ENCODE data around the gene SH2D6.
"Not testable (repeated sequence)": the region's sequence is repeated elsewhere in the genome, so short reads cannot be mapped to it uniquely, and the experiment has no call there.

Gene SH2D6

DNA sequence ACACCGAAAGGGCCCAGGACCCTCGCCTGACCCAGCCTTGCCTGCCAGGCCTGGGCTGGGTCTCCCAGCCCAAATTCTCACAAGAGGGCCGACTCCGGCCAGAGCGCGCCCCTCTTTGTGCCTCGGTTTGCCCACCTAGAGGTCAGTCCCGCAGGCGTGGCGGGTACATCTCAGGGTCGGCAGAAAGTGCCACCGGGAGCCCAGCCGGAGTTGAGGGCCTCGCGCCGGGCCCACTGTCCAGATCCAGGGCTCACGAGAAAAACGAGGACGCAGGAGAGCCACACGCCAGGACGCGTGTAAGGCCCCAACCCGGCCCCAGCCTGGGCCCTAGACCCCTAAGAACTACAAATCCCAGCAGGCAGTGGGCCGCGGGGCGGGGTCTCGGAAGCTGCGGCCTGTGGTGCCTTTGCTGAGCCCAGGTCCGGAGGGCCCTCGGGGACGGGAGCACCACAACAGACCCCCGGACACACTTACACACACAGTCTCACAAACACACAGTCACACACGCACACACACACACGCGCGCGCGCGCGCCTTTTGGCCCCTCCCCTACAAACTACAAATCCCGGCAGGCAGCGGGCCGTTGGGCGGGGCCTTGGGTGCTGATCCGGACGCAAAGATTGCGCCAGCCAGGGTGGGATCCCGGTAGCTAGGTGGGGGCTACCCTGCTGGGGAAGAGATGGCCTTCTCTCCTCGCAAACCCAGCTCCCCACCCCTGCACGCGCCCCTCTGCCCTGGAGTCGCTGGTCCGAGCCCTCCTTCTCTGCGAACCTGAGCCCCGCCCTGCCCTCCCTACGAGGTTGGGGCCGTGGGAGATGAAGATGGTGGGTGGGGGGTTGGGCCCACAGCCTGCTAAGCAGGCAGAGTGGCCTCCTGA, at the start of gene SH2D6:
Gene SH2D6, plus strand, starts transcription at position 583 of the 877 bp plus-strand sequence. CDS start 10,752 bp downstream, outside the sequence.
- peak; percentile 60 for DNase-seq

DNA sequence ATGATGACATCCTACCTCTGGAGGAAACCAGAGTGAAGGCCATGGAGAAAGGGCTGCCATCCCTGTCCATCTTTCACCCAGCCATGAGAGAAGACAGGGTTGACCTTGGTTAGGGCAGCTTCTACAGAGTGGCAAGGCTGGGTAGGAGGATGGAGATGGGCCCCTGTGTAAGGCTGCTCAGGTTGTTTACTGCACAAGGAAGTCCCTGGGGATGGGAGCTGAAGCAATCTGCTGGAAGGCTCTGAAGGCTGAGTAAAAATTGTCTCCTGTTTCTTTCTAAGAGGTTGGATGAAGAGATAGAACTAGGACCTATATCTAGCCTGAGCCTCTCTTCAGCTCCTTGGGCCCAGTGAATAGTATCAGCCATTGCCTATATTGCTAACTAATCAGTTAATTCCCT, 49.6 kb upstream of the SH2D6 start:
- DNase-seq = no peak

DNA sequence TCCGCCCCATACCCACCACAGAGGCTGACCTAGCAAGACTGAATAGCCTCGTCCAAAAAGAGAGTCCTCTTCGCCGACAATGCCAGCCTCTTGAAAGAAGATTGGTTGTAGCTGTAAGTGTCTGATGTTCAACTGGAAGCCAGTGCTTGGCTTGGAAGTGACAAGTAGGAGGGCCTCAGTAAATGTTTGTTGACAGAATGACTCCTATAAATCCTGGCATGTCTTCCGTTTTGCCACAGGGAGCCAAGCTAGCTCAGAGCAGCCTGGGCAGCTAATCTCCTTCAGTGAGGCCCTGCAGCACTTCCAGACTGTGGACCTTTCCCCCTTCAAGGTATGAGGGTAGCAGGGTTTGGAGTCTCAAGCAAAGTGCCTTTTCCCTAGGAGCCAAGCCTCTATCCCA, 49.0 kb upstream of the SH2D6 start:
- DNase-seq = no peak

DNA sequence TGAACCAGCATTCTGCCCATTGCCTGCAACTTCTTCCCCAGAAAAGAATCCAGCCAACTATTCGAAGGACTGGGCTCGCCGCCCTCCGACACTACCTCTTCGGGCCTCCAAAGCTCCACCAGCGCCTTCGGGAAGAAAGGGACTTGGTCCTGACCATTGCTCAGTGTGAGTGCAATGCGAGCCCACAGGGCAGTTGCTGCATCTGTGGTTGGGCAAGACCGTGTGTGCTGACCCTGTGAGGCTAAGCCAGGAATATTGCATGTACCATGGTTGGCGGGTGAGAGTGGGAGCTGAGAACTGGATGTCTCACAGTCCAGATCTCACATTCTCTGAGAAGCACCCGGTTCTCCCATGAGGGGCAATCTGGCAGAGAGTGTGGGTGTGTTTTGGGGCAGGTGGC, 47.5 kb upstream of the SH2D6 start:
- no peak for DNase-seq

DNA sequence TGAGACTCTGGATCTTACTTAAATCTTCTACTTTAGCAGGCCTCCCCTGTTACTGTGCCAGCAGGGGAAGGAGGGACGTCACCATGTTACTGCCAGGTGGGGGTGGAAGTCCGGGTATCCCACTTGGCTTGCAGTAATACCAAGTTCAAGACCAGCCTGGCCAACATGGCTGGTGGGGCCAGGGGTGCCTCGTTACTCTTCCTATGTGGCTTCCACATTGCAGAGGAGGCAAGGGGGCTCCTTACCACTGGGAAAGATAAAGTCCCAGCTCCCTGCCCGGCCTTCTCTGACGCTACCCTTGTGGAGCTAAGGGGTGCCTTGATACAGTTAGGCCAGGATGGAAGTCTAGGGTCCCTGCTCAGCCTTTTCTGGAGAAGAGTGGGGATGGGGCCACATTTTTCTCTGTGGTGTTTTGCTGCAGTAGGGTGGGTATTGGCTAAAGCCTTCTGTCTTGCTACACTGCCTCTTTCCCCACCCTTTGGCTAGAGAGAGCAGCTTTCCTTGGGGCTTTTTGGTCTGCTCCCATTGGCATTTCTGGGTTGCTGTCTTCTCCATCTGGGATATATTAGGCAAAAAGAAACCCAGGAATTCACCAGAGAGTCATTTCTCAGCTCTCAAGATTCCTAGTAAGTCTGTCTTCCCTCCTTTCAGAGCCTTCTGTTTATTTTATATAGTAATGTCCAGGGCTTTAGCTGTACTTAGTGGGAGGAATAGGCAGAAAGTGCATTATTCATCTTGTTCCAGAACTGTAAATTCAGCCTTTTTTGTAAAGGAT, 42.0 kb upstream of the SH2D6 start:
- no peak for DNase-seq

DNA sequence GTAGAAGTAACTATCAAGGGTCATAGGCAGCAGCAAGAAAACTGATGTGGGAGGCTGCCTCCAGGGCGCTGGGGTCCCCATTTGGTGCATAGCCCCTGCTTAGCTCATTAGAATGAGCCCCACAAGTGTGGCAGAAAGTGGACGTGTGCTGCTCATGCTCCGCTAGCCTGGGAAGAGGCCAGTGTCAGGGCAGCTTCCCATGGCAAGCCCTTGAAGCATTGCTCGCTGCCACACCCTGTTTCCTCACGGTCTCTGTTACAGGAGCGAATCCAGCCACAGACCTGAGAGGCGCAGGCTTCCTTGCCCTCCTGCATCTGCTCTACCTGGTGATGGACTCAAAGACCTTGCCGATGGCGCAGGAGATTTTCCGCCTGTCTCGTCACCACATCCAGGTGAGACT, 41.4 kb upstream of the SH2D6 start:
- no peak for DNase-seq

DNA sequence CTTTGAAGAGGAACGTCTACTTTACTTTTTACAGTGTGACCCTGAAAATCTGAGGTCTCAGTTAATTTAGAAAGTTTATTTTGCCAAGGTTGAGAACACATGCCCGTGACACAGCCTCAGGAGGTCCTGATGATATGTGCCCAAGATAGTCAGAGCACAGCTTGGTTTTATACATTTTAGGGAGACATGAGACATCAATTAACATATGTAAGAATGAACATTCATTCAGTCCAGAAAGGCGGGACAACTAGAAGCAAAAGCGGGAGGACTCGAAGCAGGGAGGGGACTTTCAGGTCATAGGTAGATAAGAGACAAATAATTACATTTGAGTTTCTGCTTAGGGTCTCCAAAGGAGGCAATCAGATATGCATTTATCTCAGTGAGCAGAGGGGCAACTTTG, 40.3 kb upstream of the SH2D6 start:
- no peak for DNase-seq

DNA sequence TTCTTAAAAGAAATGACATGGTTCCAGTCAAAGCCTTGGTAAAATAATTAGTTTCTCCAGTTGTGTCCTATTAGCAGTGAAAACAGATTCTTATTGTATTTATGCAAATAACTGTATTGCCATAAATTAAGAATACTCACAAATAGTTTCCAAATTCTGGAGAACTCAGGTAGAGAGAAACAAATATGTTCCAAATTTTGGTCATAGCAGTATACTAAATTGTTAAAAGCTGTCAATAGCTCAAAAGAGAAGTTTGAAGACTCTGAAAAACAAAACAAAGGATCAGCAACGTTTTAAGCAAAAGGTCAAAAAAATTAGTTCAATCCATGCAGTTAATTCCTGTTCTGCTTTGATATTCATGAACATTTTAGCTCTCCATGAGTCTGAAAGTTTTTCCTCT, 38.5 kb upstream of the SH2D6 start:
- no peak for DNase-seq

DNA sequence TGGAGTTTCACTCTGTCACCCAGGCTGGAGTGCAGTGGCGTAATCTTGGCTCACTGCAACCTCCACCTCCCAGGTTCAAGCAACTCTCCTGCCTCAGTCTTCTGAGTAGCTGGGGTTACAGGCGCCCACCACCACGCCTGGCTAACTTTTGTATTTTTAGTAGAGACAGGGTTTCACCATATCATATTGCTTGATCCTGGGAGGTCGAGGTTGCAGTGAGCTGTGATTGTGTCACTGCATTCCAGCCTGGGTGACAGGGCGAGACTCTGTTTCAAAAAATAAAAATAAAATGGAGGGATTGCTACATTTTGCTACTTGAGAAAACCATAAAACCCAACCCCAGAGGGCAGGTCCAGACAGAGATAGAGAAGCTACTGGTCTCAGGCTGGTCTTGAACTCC, 35.4 kb upstream of the SH2D6 start:
- not testable (repeated sequence) for DNase-seq

DNA sequence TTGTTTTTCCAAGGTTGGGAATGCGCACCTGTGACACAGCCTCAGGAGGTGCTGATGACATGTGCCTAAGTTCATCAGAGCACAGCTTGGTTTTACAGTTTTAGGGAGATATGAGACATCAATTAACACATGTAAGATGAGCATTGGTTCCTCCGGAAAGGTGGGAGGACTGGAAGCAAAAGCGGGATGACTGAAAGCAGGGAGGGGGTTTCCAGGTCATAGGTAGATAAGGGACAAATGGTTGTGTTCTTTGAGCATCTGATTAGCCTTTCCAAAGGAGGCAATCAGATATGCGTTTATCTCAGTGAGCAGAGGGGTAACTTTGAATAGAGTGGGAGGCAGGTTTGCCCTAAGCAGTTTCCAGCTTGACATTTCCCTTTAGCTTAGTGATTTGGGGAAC, 34.7 kb upstream of the SH2D6 start:
- DNase-seq = no peak

DNA sequence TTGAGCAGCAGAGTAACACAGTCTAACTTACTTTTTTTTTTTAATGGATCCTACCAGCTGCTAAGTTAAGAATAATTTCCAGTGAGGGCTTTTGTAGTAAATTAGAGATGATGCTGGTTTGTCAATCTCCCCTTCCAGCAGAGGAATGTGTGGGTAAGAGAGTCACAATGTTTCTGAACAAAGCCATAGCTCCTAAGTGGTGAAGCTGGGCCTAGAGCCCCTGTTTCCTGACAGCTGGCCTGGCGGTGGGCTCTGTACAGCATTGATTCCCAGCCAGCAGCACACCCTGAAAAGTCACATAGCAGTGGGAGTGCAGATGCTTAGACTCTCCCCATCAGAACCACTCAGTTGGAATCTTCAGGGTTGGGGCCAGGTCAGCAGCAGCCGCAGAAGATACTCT, 32.8 kb upstream of the SH2D6 start:
- no peak for DNase-seq

DNA sequence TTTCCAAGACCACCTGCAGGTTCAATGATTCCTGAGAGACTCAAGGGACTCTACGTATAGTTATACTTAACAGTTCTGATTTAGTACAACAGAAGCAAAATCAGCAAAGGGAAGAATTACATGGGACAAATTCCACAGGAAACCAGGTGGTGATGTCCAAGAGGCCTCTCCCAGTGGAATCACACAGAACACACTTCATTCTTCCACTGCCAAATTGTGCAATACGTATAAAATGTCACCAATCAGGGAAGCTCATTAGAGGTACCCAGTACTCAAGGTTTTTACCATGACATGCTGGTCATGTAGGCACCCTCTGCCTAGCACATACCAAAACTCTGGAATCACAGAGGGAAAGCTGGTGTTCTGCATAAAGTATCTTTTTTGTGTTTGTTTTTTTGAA, 30.8 kb upstream of the SH2D6 start:
- no peak for DNase-seq

DNA sequence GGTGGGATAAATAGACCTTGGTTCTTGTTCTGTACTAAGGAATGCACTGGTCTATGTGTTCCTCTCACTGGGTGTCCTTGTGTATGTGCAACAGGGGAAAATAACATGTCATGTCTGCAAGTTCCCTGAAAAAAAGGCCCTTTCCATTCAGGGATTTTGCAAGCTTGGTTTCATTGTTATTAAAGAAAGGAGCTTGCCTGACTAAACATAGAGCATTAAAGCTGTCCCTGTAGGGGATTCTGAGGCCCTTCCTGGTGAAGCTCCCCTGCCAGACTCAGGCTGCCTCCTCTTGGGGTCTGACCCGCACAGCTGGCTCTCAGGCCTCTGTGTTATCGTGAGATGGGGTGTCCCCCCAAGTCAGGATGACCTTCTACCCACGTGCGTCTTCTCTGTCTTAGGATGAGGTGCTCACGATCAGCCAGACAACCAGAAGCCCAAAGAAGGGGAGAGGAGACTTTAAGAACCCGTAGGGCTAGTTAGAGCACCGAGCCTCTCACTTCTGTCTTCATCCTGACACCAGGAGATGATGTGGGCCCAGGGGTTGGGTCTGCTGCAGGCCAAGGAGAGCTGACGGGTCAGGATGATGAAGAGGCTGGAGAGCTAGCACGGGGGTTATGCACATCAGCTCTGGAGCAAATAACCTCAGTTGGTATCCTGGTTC, 29.5 kb upstream of the SH2D6 start:
- no peak for DNase-seq

DNA sequence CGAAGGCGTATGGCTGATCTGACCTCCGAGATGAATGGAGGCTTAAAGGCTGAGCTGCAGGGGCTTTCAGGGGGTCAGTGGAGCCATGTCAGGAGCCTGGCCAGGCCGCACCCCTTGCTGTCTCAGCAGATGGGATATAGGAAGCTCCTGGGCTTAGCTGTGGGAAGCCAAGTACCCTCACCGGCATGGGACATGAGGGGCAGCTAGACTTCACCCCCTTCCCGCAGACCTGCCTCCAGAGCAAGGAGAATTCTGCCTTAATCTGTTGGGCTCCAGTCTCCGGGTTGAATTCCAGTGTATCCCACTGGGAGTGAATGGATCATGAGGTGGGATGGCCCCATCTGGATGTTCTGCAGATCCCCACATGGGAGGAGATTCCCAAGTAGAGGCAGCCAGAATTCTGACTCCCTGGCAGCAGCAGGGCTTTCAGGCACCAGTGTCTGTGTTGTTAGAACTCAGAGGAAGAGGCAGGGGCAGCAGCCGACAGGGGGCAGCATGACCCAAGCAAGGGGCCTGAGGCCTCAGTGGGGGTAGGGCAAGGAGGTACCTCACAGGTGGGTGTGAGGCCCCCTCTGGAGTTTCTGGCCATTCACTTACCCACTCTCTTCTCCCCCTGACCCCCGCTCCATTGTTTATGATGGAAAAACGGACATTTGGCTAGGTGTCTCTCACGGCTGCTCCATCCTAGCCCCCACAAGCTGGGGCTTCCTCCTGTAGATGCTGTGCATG, 27.4 kb upstream of the SH2D6 start:
- no peak for DNase-seq

DNA sequence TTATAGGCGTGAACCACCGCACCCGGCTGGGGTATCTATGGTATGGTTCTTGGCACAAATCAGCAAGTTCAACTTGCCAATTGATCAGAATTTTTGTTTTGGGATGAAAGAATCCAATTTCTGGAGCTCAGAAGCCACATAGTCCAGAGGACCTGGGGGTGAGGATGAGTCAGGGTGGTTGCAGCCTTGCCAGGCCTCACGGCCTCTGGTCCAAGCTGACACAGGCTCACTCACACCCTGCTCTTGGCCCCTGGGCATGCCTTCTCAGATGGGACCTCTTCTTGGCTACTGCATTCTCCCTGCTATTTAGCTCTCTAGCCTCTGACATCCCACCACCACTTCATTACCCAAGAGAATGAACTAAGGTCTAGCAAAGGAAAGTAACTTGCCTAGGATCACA, 24.7 kb upstream of the SH2D6 start:
- DNase-seq = no peak

DNA sequence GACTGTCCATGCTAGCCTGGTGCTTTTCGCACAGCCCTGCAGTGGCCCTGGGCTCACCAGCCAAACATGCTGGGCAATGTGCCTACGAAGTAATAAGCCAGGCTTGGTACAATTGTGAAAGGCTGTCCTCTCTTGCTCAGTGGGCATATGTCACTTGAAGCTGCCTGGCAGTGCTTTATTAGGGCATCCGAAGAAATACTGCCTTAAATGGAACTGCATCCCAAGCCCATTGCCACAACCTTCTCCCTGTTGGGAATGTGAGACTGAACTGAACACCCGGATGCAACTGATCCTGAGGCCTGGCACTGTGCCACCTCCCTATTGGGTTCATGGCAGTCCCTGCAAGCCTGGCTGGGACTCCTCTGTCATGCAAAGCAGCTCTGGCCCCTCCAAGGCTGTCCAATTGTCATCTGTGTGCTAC, 24.2 kb upstream of the SH2D6 start:
- peak; percentile 62 for DNase-seq

DNA sequence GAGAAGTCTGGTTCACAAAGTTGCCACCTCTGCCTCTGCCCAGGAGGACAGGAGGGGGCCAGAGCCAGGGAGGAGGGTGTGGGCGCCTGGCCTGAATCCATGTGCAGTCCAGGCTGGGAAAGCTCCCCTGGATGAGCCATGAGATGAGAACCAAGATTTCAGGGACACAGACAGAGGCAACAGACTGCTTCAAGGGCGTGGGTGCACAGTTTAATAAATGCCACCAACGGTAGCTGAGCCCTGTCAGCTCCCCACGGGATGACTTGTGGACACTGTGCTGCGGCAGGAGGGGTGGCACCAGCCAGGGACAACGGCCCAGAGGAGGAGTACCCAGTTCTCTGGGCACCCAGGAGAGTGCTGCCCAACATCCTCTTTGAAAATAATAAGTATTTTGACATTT, 23.5 kb upstream of the SH2D6 start:
- no peak for DNase-seq

DNA sequence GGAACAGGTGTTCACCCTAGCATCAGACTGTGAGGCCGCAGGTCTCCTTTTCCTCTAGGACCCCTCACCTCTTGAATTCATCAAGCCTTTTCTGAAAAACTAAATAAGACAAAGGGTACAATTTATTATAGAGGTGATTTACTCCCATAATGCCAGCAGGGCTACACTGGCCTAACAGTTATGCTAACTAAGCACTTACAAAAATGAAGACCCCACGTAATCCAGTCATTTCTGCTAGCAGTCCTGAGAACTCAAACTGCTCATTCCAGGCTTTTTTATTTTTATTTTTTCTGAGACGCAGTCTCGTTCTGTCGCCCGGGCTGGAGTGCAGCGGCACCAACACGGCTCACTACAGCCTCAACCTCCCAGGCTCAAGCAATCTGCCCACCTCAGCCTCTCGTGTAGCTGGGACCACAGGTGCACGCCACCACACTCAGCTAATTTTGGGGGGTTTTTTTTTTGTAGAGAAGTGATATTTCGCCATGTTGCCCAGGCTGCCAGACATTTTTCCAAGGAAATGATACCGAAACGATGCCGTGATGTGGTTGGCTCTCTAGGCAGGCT, 22.5 kb upstream of the SH2D6 start:
- DNase-seq = no peak

DNA sequence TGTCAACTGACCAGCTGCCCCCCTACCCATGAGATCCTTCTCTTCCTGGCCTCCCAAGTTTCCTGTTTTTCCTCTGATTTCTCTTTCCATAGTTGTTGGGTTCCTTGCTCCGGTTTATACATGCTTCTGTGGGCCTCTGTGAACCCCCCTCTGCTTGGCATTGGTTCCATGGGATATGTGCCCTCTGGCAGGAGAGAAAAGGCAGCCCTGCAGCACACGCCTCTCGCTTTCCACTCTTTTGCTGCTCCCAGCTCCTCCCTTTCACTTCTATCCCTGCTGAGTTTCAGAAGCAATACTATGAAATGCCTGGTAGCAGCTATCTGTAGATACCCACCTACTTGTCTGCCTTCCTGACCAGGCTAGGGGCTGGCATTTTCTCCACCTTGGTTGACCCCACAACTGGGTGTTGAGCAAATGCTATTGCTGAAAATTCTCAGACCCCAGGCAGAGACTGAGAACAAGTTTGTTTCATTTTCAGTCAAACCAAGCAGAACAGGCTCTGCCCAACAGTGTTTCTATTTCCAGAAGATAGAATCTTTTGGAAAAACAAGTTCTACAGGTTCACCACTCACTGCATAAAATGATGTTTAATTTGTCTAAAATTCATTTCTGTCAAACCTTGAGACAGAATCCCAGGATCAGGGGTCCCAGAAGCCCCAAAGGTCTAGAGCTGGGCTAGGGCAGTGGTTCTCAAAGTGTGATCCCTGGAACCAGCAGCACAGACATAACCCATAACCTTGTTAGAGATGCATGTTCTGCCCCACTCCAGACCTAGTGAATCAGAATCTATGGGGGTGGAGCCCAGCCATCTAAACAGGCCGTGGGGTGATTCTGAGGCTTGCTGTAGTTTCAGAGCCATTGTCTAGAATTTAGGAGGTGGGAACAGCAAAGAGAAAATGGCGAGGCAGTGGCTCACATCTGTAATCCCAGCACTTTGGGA, 21.7 kb upstream of the SH2D6 start:
- DNase-seq = no peak

DNA sequence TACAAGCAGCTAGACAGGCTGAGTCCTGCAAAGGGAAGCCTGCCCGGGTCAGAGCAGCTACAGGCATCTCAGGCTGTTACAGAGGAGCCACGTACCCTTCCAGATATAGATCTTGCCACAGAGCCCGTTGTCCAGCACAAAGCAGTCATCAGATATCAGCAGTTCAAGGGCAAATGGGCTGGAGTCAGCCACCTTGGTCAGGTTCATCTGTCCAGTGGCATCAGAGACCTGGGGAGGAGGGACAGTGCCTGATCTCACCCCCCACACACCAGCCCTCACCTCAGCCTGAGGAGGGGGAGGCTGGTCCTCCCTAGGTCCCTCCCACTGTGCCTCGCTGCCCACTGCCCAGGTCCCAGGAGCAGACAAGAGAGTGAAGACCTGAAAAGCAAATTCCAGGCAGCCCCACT, 20.6 kb upstream of the SH2D6 start:
- DNase-seq = no peak

DNA sequence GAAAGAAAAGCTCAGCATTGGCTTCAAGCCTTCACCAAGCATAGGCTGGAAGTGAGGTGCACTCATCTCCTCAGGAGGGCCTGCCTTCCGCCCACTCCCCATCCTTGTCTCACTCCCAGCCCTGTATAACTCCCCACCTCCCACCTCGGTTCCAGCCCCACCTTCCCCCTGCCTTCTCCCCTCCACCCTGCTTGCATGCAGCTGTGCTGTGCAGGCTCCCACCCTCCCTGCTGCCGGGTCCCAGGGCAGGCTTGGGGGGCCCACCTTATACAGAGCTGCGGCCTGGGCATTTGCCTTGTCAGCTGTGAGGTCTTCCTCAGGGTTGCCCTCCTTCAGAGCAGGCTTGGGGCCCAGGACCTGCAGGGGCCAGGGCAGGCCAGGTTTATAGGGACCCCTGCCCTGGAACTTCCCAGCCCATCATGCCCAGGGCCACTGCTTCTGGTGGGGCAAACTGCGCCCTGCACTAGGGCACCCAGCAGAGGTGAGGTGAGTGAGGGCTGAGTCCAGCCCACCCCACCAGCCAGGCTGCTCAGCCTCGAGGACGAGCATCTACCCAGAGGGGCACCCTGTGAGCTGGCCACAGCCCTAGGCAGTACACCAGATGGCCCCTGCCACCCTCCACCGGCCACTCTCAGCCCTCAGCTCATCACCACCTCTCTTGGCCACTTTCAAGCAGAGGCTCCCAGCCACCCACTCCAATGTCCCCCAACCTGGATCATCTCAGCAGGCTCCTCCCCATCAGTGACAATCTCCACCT, 19.9 kb upstream of the SH2D6 start:
- DNase-seq = no peak

Data from NCI-H2107 (cell line).